GM12873 (cell line): ENCODE data around the gene EXOC2.

Source experiments
- TF ChIP-seq, protein P1 (sequence below): IDR thresholded peaks from 2 replicates; pipeline ENCODE4 v1.5.1; 2012; ENCODE audit warnings: low read depth, mild to moderate bottlenecking, moderate library complexity, low read length, control low read depth; ENCODE audit not compliant: insufficient read depth; ENCODE audit errors: missing control alignments

Gene EXOC2

GRCh38 chr6:551405-551804, 141.5 kb downstream of the EXOC2 start:
- TF ChIP-seq, protein P1, sequence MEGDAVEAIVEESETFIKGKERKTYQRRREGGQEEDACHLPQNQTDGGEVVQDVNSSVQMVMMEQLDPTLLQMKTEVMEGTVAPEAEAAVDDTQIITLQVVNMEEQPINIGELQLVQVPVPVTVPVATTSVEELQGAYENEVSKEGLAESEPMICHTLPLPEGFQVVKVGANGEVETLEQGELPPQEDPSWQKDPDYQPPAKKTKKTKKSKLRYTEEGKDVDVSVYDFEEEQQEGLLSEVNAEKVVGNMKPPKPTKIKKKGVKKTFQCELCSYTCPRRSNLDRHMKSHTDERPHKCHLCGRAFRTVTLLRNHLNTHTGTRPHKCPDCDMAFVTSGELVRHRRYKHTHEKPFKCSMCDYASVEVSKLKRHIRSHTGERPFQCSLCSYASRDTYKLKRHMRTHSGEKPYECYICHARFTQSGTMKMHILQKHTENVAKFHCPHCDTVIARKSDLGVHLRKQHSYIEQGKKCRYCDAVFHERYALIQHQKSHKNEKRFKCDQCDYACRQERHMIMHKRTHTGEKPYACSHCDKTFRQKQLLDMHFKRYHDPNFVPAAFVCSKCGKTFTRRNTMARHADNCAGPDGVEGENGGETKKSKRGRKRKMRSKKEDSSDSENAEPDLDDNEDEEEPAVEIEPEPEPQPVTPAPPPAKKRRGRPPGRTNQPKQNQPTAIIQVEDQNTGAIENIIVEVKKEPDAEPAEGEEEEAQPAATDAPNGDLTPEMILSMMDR, result no peak

- TF ChIP-seq, protein P1, result no peak
Measured at GRCh38 chr6:549906-550305, 143.0 kb downstream of the EXOC2 start.

GRCh38 chr6:548517-548916, 144.4 kb downstream of the EXOC2 start:
- TF ChIP-seq, protein P1, result no peak

DNA sequence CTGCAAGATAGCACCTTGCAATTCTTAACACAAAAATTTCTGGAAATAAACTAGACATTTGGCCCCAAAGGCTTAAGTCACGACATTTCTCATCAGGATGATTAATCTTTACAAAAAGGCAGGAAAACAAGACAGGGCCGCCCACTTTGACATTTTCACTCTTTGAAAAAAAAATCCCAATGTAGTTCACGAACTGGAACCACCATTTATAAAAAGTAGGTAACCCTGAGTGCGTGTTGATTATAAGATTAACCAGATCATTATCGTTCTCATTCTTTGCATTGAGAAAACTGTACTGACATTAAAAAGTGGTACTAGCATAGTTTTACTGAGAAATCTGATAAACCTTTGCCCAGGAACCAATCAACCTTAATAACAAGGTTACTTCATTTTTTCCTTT, 144.8 kb downstream of the EXOC2 start:
- TF ChIP-seq, protein P1, result no peak

GRCh38 chr6:540490-540889, 152.4 kb downstream of the EXOC2 start:
- TF ChIP-seq, protein P1, result no peak

DNA sequence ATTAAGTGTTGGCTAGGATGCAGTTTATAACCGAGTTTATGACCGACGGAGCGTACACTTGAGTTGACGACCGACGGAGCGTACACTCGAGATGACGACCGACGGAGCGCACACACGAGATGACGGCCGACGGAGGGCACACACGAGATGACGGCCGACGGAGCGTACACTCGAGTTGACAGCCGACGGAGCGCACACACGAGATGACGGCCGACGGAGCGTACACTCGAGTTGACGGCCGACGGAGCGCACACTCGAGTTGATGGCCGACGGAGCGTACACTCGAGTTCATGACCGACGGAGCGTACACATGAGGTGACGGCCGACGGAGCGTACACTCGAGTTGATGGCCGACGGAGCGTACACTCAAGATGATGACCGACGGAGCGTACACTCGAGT, 155.8 kb downstream of the EXOC2 start:
- TF ChIP-seq, protein P1, result no peak

GRCh38 chr6:530425-530824, 162.5 kb downstream of the EXOC2 start:
- TF ChIP-seq, protein P1, result no peak
